NOMO-1 treated with DMSO at 0.1 percent for 48 hours (cell line): ENCODE data around the gene TPRG1.

ENCODE experiments used
- DNase-seq: peaks from one replicate; lab custom pipeline; 2025; ENCODE audit not compliant: unreplicated experiment; lab: John Stamatoyannopoulos, UW

The TPRG1 gene

GRCh38 chr3:189165092-189165612 lies 6.6 kb upstream of the TPRG1 start:
- no peak for DNase-seq

- no peak for DNase-seq
Observed at GRCh38 chr3:189166321-189166720, 5.5 kb upstream of the TPRG1 start.

GRCh38 chr3:189167027-189167766 lies 4.6 kb upstream of the TPRG1 start:
- DNase-seq: no peak

GRCh38 chr3:189168711-189169110 lies 3.1 kb upstream of the TPRG1 start:
- DNase-seq: no peak

GRCh38 chr3:189169728-189170127 lies 2.0 kb upstream of the TPRG1 start:
- no peak for DNase-seq

GRCh38 chr3:189170559-189170958 lies 1.2 kb upstream of the TPRG1 start:
- no peak for DNase-seq

GRCh38 chr3:189172668-189173419 lies 1.1 kb downstream of the TPRG1 start:
- DNase-seq: no peak

- no peak for DNase-seq
Observed at GRCh38 chr3:189184566-189184965, 12.8 kb downstream of the TPRG1 start.

GRCh38 chr3:189186101-189186500 lies 14.3 kb downstream of the TPRG1 start:
- no peak for DNase-seq

- DNase-seq: no peak
Observed at GRCh38 chr3:189188466-189188865, 16.7 kb downstream of the TPRG1 start.

- DNase-seq: no peak
Observed at GRCh38 chr3:189192725-189193124, 21.0 kb downstream of the TPRG1 start.

GRCh38 chr3:189195302-189195701 lies 23.5 kb downstream of the TPRG1 start:
- no peak for DNase-seq

GRCh38 chr3:189202106-189202505 lies 30.3 kb downstream of the TPRG1 start:
- DNase-seq: no peak

- DNase-seq: no peak
Observed at GRCh38 chr3:189202583-189202982, 30.8 kb downstream of the TPRG1 start.

GRCh38 chr3:189204167-189204866 lies 32.5 kb downstream of the TPRG1 start:
- no peak for DNase-seq

GRCh38 chr3:189204937-189205336 lies 33.2 kb downstream of the TPRG1 start:
- DNase-seq: no peak

- DNase-seq: no peak
Observed at GRCh38 chr3:189210251-189210770, 38.5 kb downstream of the TPRG1 start.

GRCh38 chr3:189212681-189213080 lies 40.9 kb downstream of the TPRG1 start:
- no peak for DNase-seq

GRCh38 chr3:189214651-189215050 lies 42.9 kb downstream of the TPRG1 start:
- DNase-seq: no peak

GRCh38 chr3:189222927-189223636 lies 51.3 kb downstream of the TPRG1 start:
- DNase-seq: no peak

- no peak for DNase-seq
Observed at GRCh38 chr3:189225431-189225830, 53.7 kb downstream of the TPRG1 start.
